GM12872 (cell line): ENCODE results near the gene TRIM29.

Source experiments
- TF ChIP-seq, protein P1 (sequence below): IDR thresholded peaks from 3 replicates; pipeline ENCODE4 v1.5.1; 2011; ENCODE audit warnings: low read depth, mild to moderate bottlenecking, low read length, moderate library complexity; ENCODE audit not compliant: insufficient read depth

Gene TRIM29

DNA sequence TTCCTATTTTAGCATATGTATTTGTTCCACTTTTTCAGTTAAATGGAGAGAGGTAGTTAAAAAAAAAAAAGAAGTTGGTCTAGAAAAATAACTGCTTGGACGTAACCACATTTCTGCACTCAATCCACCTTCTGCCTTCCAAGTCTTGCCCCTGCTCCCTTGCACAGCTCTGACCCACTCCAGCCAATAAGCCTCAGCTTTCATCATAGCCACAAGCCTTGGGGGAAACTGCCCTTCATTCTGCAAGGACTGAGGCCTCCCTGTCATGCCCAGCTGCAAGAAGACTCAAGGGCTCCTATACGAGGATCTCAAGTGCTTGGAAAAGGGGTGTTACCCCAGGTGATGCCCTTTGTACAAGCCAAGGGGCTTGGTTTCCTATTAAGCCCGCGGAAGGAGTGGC lies 37.0 kb upstream of the TRIM29 start:
- TF ChIP-seq, protein P1, sequence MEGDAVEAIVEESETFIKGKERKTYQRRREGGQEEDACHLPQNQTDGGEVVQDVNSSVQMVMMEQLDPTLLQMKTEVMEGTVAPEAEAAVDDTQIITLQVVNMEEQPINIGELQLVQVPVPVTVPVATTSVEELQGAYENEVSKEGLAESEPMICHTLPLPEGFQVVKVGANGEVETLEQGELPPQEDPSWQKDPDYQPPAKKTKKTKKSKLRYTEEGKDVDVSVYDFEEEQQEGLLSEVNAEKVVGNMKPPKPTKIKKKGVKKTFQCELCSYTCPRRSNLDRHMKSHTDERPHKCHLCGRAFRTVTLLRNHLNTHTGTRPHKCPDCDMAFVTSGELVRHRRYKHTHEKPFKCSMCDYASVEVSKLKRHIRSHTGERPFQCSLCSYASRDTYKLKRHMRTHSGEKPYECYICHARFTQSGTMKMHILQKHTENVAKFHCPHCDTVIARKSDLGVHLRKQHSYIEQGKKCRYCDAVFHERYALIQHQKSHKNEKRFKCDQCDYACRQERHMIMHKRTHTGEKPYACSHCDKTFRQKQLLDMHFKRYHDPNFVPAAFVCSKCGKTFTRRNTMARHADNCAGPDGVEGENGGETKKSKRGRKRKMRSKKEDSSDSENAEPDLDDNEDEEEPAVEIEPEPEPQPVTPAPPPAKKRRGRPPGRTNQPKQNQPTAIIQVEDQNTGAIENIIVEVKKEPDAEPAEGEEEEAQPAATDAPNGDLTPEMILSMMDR: no peak

DNA sequence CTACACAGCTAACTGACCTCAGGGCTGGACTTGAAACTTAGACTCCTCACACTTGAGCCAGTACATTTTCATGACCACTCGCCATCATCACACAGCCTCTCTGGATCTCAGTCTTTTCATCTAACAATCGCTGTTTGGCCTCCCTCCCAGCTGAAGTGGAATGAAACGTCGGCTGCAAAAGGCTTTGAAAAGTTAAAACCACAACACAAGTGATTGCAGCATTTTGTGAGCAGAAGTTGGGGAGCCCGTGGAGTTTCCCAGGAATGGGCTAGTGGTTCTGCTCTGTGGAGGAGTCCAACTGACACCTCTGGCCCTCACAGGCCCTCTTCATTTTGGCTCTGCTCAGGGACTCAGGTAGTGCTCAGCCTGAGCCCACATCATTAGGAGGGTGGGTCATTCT lies 35.9 kb upstream of the TRIM29 start:
- TF ChIP-seq, protein P1: no peak

DNA sequence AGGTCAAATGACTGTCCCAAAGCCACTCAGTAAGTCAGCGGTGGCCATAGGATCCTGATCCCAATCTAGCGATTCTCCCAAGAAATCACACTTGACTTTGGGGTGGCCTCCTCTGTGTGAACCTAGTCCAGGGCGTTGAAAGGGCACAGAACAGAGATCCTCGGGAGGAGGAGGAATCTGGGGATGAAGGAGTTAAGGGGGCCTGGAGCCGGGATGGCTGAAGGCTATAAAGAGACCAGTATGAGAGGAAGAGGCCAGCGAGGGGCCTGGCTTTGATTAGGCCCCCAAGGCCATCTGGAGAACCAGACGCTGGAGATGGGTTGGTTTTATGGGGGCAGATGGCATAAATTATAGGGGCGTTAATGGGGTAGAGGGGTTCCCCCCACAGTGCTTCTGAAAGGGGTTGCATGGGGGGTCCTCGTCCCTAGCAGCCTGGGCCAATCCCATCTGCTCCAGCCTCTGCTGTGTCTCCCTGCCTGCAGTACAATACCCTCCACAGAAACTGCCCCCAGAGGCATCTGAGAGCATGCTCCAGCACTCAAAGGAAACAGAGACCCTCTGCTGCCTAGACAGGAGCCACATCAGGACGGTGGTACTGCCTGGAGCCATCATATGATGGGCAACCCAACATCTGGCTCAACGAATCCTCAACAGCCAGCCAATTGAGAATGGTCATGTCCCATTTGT lies 35.2 kb upstream of the TRIM29 start:
- TF ChIP-seq, protein P1: no peak

DNA sequence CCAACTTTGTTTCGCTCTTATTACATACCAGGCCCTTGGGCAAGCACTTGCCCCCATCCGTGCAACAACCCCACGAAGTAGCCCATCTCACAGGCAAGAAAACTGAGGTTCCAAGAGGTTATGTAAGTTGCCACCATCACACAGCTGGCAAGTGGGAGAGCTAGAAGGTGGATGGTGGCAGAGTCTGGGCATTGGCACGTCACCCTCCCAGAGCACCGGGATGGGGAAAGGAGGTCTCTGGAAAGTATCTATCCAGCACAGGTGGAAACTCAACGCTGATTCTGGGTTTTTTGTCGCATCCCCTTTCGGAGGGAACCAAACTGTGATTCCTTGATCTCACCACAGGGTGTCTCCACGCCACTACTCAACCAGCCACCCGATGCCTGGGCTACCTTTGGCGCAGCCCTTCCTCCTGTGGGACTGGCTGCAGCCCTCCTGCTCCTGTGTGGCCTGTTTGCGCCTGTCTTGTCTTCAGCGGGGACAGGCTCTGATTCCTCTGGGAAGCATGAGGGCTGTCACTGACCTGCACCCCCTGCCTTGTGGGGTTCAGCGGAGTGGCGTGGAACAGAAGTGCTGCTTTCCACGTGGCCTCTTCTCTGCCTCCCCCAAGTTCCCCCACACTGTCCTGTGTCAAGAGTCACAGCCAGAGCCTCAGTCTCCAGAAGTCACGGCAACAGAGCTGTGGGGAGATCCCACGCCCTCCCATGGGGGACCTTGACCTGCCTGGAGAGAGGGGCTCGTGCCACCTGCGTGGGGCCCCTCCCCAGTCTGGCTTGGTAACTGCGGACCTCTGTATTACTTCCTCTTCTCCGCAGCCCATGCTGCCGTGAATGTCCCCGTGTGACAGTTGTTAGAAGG lies 34.4 kb upstream of the TRIM29 start:
- TF ChIP-seq, protein P1: peak; percentile 86

DNA sequence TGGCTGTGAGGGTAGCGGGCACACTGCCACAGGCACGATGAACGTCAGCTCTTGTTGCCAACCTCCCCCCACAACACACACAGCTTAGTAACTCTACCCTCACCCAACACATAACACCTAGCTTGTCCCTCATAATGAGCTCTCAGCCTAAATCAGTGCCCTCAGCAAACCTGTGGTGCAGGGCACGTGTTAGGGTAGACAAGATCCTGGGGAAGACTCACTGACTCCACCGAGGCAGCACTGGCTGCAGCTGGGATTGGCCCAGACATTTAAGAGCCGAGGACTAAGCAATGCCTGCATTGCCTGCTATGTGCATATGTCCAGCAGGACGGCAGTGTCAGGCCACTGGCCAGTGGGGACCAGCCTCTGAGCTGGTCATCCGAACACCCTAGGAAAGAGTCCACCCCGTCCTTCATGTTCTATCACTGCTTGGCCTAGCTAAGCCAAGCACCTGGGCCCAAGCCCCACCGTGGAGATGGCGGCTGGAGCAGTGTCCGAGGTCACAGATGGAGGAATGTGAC lies 32.9 kb upstream of the TRIM29 start:
- TF ChIP-seq, protein P1: no peak

DNA sequence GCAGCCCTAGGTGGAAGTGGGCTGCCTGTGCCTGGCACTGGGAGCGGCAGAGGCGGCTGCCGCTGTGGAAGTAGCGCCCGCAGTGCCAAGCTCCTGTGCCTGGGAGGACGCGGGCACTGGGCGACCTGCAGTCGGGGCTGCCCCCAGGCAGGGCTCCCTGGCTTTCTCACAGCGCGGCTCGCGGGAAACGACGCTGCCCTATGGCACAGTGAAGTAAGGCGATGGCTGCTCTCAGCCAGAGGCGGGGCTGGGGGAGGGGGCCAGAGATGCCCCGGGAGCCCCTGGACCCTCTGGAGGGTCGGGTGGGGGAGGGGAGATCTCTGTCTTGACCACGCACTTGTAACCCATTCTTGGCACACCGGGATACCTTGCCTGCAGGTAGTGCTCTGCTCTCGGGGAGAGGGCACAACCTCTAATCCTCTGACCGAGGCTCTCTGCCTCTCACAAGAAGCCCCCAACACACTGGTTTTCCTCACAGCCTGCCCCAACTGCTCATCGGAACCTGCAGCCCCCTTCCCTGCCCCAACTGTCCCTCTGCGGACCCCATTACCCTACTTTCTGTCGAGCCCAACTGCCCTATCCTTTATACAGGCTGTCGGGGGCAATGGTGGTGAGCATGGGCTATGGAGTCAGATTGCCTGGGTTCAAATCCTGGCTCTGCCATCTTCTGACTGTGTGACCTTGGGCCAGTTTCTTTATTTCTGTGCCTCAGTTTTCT lies 32.2 kb upstream of the TRIM29 start:
- TF ChIP-seq, protein P1: no peak
